ENCODE results near the gene NMUR1.

Gene NMUR1

DNA sequence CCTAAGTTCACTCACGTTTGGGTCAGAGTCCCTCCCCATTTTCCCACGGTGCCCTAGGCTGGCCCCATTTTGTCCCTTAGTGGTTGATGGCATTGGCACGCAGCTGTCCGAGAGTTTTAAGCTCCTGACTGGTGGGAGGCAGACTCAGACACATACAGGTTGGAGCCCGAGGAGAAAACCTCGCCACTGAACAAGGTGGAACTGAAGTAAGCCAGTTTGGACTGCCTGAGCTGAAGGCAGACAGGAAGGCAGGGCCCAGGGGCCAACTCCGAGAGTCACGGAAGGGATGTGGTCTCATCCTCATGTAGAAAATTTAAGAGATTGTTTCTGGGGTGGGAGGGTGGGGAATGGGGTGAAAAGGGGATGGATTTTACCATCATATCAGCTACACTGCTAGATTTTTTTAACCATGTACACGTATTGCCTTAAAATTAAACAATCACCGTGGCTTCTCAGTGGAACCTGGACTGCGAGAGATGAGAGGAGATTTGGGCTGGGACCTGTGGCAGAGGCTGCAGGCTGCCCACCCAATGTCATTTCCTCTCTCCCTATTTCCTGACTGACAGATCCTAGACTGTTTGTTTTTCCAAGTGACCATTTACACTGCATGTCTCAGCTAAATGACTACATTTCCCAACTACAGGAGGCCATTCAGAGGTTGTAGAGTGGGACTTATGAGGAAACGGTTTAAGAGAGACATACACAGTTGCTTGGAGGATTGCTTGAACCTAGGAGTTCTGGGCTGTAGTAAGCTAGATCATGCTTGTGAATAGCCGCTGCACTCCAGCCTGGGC is 19.4 kb upstream of the NMUR1 start:
- DNase-seq, result no peak

DNA sequence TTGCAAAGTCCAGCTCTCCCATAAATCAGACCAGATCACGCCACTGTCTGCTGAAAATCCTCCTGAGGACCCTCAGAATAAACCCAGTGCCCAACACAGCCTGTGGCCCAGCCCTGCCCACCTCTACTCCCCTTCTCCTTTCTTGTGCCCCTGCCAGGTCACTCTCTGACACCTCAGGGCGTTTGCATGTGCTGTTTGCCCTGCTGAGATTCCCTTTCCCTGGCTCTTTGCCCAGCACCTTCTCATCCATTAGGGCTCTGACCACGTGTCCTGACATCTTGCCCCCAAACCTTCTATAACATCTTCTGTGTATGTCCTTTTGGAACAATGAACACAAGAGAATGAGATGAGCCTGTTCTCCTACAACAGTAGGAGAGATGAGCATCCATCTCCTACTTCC is 18.5 kb upstream of the NMUR1 start:
- no peak for DNase-seq

DNA sequence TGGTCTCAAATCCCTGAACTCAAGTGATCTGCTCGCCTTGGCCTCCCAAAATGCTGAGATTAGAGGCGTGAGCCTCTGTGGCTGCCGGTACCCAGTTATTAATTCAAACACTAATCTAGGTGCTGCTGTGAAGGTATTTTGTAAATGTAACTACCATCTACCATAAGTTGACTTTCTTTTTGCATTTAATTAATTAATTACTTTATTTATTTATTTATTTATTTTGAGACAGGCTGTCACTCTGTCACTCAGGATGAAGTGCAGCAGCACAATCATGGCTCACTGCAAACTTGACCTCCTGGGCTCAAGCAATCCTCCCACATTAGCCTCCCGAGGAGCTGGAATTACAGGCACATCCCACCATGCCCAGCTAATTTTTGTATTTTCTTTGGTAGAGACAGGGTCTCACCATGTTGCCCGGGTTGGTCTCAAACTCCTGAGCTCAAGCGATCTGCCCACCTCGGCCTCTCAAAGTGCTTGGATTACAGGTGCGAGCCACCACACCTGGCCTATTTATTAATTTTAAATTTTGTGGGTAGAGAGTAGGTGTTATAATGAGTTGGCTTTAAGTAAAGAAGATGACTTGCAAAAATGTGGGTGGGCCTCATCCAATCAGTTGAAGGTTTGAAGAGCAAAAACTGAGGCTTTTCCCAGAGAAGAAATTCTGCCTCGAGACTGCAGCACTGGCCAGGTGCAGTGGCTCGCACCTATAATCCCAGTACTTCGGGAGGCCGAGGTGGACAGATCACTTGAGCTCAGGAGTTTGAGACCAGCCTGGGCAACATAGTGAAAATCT is 17.3 kb upstream of the NMUR1 start:
- no peak for DNase-seq

GRCh38 chr2:231546014-231546715 is 15.9 kb upstream of the NMUR1 start:
- DNase-seq, result no peak

GRCh38 chr2:231545105-231545902 is 15.1 kb upstream of the NMUR1 start:
- DNase-seq, result no peak

GRCh38 chr2:231542136-231542535 is 11.9 kb upstream of the NMUR1 start:
- no peak for DNase-seq

DNA sequence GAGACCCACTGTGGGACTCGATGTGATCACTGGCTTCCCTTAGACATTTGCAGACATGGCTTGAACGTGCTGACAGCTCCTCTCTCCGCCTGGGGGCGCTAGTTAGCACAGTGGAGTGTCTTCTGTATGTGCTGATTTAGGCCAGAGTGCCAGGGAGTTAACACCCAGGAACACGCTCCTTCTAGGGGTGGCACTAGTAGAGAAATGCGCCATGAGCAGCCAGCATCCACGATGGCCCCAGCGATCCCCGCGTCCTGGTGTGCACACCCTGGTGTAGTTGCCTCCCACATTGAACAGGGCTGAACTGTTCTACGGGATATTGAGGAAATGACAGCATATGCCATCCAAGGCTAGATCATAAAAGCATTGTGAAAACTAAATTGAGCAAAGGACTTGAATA is 11.4 kb upstream of the NMUR1 start:
- no peak for DNase-seq

- DNase-seq, result no peak
Observed at GRCh38 chr2:231539991-231540390, 9.7 kb upstream of the NMUR1 start.

- no peak for DNase-seq
Observed at GRCh38 chr2:231535961-231536360, 5.7 kb upstream of the NMUR1 start.

- DNase-seq, result no peak
Observed at GRCh38 chr2:231533777-231534125, 3.5 kb upstream of the NMUR1 start.

GRCh38 chr2:231533086-231533776 is 3.0 kb upstream of the NMUR1 start:
- DNase-seq, result no peak

DNA sequence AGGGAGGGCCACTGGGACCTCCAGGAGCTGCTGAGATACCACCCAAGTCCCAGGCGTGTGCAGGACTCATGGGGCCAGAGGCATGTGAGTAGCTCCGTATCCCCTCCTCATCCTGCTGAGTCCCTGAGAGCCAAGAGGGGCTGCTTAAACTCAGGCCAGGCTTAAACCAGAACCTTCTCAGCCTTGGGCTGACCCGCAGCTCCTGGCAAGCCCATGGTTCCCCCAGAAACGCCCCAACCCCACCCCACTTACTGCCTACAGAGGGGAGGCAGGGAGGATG is 2.5 kb upstream of the NMUR1 start:
- no peak for DNase-seq

GRCh38 chr2:231531883-231532755 is 1.9 kb upstream of the NMUR1 start:
- DNase-seq, result no peak

DNA sequence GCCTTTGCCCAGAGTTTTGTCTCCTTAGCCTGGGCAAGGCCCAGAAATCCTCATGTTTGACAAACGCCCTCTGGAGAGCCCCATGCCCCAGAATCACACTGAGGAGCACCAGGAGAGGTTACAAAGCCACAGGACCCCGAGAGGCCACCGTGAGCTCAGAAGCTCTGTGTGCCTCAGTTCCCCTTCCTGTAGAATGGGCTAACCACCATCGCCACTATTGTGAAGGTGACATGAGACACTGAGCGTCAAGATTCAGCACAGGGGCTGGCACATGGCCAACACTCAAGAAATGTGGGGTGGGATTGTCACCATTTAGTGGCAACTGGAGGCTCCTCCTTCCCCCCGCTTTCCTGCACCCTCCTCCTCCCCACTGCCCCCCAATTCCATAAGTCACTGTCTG is 1.2 kb upstream of the NMUR1 start:
- no peak for DNase-seq

DNA sequence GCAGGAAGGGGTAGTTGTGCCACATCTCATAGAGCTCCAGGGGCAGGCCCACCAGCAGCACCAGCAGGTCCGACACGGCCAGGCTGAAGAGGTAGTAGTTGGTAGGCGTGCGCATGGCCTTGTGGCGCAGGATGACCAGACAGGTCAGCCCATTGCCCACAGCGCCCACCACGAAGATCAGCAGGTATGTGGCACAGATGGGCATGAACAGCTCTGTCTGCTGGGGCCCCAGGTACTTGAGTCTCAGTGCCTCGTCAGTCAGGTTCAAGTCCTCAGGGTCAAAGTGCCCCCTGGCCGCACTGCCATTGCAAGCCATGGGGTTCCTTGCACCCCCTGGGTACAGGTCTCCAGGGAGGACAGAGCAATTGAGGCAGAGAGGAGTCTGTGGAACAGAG is 1.6 kb downstream of the NMUR1 start:
- DNase-seq, result no peak

- no peak for DNase-seq
Observed at GRCh38 chr2:231527955-231528635, 2.1 kb downstream of the NMUR1 start.

DNA sequence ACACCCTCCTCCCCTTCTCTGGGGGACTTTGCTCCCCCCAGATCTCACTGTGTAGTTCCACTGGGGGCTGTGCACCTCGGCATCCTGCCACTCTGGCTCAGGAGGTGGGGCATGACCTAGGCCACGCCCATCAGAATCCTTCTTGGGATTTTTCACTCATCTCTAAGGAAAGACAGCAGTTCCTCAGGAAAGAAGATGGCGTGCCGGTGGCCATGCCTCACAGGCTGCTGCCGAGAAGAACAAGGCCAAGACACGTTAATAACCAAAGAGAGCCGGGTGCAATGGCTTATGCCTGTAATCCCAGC is 3.2 kb downstream of the NMUR1 start:
- DNase-seq, result no peak

- DNase-seq, result no peak
Observed at GRCh38 chr2:231526341-231527090, 3.7 kb downstream of the NMUR1 start.

- DNase-seq, result no peak
Observed at GRCh38 chr2:231525248-231526163, 4.7 kb downstream of the NMUR1 start.
